Gastroesophageal sphincter (tissue), 3 donors: ENCODE measurements around the gene SYNE1.

Experiments used
- CTCF ChIP-seq, 4 experiments: fragments of 200-600 bp in 2 of 4; fragments of 450-650 bp in 2 of 4; sonication (generic) in 1 of 4; IDR thresholded peaks; one replicate each; pipeline ENCODE4 v1.5.1; 2017 to 2019; ENCODE audit warnings: antibody characterized with exemption in 4 of 4, mild to moderate bottlenecking in 2 of 4, moderate library complexity in 2 of 4
- EP300 ChIP-seq: sonication (generic); formaldehyde crosslinking; IDR thresholded peaks from one replicate; pipeline ENCODE4 v1.6.1; 2017; ENCODE audit warnings: antibody characterized with exemption, mild to moderate bottlenecking
- POLR2A ChIP-seq, 2 donors: fragments of 450-650 bp; IDR thresholded peaks; one replicate each; pipeline ENCODE4 v1.6.1; 2017; ENCODE audit warnings: antibody characterized with exemption in 2 of 2, mild to moderate bottlenecking in 2 of 2, moderate library complexity in 1 of 2
- POLR2AphosphoS5 ChIP-seq: sonication (generic); formaldehyde crosslinking; IDR thresholded peaks from one replicate; pipeline ENCODE4 v1.6.1; 2017; ENCODE audit warnings: antibody characterized with exemption

- no peak for TF ChIP-seq CTCF (IDR thresholded peaks at IDR 0.05)
- no peak for TF ChIP-seq POLR2AphosphoS5
- TF ChIP-seq POLR2A (IDR thresholded peaks at IDR 0.05), result no peak
- no peak for TF ChIP-seq EP300
Measured at GRCh38 chr6:152170702-152171667, 466.2 kb downstream of the SYNE1 start.
